GM13977 (cell line): ENCODE data around the gene CREM.
"Not testable (repeated sequence)": the region's sequence is repeated elsewhere in the genome, so short reads cannot be mapped to it uniquely, and the experiment has no call there.

ENCODE experiments used
- DNase-seq: peaks from one replicate; pipeline ENCODE4 v3.0.0; 2012; ENCODE audit warnings: low spot score
- in situ Hi-C: fragments of 300-500 bp; cut with MboI; formaldehyde crosslinking; loops from one replicate; pipeline ENCODE4 v1.12.0; 2022; ENCODE audit warnings: low sequenced_read_pairs, low pct_unique_long_range_greater_than_20kb, mixed read lengths, inconsistent platforms; ENCODE audit not compliant: unreplicated experiment
- TF ChIP-seq, protein P1 (sequence below): IDR thresholded peaks from 2 replicates; pipeline ENCODE4 v1.5.1; 2012; ENCODE audit warnings: mild to moderate bottlenecking, control low read depth; ENCODE audit not compliant: insufficient read depth; ENCODE audit errors: extremely low read depth, missing control alignments

CREM gene

DNA sequence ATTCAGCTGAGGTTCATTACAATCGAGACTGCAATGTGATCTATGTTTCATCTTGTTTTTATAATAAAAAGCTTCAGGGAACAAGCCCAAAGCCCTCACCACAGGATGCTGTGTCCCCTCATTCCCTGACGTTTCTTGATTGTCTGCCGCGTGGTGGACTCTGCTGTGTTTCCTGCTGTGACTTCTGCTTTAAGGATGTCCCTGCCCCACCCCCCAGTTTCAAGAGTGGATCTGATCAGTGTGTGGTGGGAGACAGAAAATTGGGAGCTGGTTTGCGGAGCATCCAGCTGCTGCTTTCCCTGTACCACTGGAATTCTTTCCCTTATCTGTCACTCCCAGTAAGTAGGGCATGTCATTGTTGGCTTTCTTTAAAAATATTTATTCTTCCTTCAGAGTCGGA lies 86.2 kb downstream of the CREM start:
- in situ Hi-C loops, result no loop called here
- DNase-seq, result no peak
- TF ChIP-seq, protein P1, sequence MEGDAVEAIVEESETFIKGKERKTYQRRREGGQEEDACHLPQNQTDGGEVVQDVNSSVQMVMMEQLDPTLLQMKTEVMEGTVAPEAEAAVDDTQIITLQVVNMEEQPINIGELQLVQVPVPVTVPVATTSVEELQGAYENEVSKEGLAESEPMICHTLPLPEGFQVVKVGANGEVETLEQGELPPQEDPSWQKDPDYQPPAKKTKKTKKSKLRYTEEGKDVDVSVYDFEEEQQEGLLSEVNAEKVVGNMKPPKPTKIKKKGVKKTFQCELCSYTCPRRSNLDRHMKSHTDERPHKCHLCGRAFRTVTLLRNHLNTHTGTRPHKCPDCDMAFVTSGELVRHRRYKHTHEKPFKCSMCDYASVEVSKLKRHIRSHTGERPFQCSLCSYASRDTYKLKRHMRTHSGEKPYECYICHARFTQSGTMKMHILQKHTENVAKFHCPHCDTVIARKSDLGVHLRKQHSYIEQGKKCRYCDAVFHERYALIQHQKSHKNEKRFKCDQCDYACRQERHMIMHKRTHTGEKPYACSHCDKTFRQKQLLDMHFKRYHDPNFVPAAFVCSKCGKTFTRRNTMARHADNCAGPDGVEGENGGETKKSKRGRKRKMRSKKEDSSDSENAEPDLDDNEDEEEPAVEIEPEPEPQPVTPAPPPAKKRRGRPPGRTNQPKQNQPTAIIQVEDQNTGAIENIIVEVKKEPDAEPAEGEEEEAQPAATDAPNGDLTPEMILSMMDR, result no peak

DNA sequence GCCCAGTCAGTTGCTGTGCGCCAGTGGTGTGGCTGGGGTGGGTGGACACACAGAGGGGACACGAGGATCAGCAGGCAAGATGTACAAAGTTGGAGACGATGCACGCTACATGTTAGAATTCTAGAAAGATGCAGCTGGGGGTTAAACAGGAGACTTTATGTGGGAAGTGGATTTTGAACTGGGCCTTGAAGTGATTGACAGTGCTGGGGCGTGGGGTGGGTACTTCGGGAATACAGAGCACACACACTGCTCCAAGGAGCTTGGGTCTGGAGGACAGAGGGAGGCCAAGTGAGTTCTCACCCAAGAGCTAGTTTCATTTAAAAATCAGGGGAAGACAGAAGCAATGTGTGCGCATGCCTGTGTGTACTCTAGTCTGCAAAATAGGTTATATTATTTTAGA lies 87.1 kb downstream of the CREM start:
- in situ Hi-C loops, result no loop called here
- TF ChIP-seq, protein P1, result no peak
- DNase-seq, result no peak

DNA sequence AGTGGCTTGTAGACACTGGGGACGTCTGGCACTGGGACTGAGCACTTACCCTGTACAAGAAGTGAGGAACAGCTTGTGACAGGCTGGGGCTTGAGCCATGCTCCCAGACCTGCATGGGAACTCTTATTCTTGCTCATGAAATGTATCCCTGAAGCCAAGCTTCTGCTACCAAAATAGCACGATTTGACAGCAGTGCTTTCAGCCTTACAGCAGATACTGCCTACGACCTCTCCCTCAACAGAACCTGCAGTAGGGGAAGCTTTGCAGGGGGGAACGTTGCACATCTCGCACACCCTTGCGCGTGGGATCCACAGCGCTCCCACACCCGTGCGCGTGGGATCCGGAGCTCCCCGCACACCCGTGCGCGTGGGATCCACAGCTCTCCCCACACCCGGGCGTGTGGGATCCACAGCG lies 88.0 kb downstream of the CREM start:
- in situ Hi-C loops, result loop anchor here (5.0 kb wide), 1 partner anchor 92 kb away; no protein-coding TSS in a partner anchor
- DNase-seq, result no peak
- TF ChIP-seq, protein P1, result no peak

DNA sequence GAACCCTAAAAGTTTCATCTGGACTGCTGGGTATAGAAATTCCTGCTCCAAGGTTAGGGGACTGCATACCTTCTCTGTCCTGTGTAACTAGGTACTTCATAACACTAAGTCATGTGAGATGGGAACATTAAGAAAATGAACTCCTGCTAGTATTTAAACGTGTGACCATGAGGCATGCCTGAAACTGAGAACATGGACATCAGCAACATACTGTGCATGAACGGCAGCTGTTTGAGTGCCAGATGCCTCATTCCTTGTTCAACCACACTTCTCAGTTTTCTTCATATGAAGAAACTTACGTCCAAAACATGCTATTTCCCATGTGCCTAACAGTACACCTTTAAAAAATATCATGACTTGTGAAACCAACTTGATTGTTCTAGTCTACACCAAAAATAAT lies 88.5 kb downstream of the CREM start:
- TF ChIP-seq, protein P1, result no peak
- in situ Hi-C loops, result loop anchor here (5.0 kb wide), 1 partner anchor 93 kb away; no protein-coding TSS in a partner anchor
- DNase-seq, result no peak

DNA sequence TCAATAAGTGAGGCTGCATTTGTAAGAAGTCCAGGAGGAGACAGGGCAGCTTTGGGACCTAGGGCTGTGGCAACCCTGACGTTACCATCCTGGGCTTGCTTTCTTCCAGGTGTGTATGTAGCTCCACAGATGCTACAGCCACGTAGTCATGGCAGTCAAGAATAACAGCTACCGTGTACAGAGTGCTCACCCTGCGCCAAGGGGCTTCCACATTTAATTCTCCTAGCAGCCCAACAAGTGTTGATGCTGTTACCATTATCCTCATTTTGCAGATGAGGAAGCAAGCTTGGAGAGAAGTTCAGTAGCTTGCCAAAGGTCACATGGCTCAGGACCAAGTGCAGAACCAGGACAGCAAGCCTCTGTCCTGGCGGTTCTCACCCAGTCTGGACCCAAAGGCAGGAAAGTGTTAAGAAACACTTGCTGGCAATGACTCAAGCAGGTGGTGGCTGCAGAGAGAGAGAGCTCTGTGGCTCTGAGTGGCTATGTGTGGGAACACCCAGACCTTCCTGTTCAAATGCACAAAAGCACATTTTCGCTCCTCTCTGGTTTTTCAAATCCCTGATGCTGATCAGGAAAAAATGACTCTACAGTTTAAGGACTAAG lies 89.8 kb downstream of the CREM start:
- DNase-seq, result no peak
- in situ Hi-C loops, result loop anchor here (5.0 kb wide), 1 partner anchor 94 kb away; no protein-coding TSS in a partner anchor
- TF ChIP-seq, protein P1, result no peak

DNA sequence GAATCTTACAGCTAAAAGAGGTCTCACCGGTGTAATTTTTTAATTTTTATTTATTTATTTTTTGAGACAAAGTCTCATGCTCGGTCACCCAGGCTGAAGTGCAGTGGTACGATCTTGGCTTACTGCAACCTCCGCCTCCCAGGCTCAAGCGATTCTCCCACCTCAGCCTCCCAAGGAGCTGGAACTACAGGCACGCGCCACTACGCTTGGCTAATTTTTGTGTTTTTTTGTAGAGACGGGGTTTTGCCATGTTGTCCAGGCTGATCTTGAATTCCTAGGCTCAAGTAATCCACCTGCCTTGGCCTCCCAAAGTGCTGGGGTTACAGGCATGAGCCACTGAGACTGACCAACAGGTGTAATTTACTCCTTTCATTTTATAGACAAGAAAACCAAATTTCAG lies 90.3 kb downstream of the CREM start:
- in situ Hi-C loops, result loop anchor here (5.0 kb wide), 1 partner anchor 95 kb away; no protein-coding TSS in a partner anchor
- DNase-seq, result not testable (repeated sequence)

DNA sequence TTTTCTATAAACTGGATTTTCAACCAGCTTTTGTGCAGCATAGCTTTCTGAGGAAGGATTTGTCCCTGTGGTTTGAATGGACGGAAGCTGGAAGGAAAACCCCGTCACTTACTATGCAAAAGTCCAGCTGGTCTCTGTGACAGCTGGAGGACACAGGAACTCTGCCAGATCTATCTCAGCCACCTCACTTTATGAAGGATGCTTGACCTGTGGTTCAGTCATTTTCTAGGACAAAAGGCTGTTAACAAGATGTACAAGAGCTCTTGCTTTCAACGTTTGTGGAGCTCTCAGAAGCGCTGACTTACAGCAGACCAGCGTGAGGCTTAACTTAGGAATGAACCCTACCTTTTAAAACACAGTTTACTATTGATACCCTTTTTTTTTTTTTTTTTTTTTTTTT lies 90.8 kb downstream of the CREM start:
- no peak for DNase-seq
- TF ChIP-seq, protein P1, result no peak

More for the DNA sequence above, 90.8 kb downstream of the CREM start:
- in situ Hi-C loops, result loop anchor here (5.0 kb wide), 1 partner anchor 95 kb away; no protein-coding TSS in a partner anchor
